HL-60 (cell line): ENCODE results near the gene ACOT4.
"Not testable (repeated sequence)": the region's sequence is repeated elsewhere in the genome, so short reads cannot be mapped to it uniquely, and the experiment has no call there.

ENCODE experiments used
- DNase-seq, 2 experiments: peaks; one replicate each; pipeline ENCODE4 v3.0.0-alpha.2; 2010 to 2020; ENCODE audit warnings: low read depth in 1 of 2, low spot score in 1 of 2
- H3K27ac ChIP-seq: fragments of 250-450 bp; sonication (Bioruptor Pico); replicated peaks from 2 replicates; pipeline ENCODE4 v1.5.1; 2020; ENCODE audit warnings: mild to moderate bottlenecking, moderate library complexity
- H3K27me3 ChIP-seq: fragments of 250-450 bp; sonication (Bioruptor Pico); 2 replicates; pipeline ENCODE4 v1.5.1; 2021; ENCODE audit warnings: mild to moderate bottlenecking, moderate library complexity; ENCODE audit not compliant: insufficient read depth, poor library complexity, severe bottlenecking
- H3K4me3 ChIP-seq: replicated peaks from 2 replicates; pipeline ENCODE4 v1.5.1; 2011; ENCODE audit warnings: mild to moderate bottlenecking, control low read depth, low read length; ENCODE audit not compliant: insufficient read depth
- CTCF ChIP-seq: IDR thresholded peaks from one replicate; pipeline ENCODE4 v1.5.1; 2011; ENCODE audit warnings: low read length, control low read depth, inconsistent platforms; ENCODE audit not compliant: insufficient read depth
- GABPA ChIP-seq: IDR thresholded peaks from 2 replicates; pipeline ENCODE4 v1.6.1; 2012; ENCODE audit warnings: low read depth
- POLR2AphosphoS5 ChIP-seq: IDR thresholded peaks from 2 replicates; pipeline ENCODE4 v1.6.1; 2012; ENCODE audit warnings: low read depth
- REST ChIP-seq: IDR thresholded peaks from 2 replicates; pipeline ENCODE4 v1.6.1; 2012; ENCODE audit warnings: low read depth; ENCODE audit not compliant: insufficient replicate concordance
- SPI1 ChIP-seq: IDR thresholded peaks from 2 replicates; pipeline ENCODE4 v1.6.1; 2012; ENCODE audit warnings: low read depth, mild to moderate bottlenecking, borderline replicate concordance
- long read RNA-seq: library from polyadenylated mRNA; unstranded; transcript quantifications from one replicate; pipeline ENCODE4 v2.0.0, GENCODE V29; 2020

The ACOT4 gene
- long read RNA-seq = 0 reads

- H3K4me3 ChIP-seq = peak within 1 kb of the TSS; percentile 45
- no peaks in the 10 kb centered on the region for H3K27me3 ChIP-seq
- no peak for DNase-seq
- no peak within 1 kb of the TSS for H3K27ac ChIP-seq
- TF ChIP-seq REST = no peak
- TF ChIP-seq POLR2AphosphoS5 = no peak
- no peak for TF ChIP-seq SPI1
- TF ChIP-seq GABPA = no peak
- TF ChIP-seq CTCF = no peak
Observed at GRCh38 chr14:73591690-73592449, at the start of gene ACOT4. TSS of gene ACOT4 (plus strand) at chr14:73591873. CDS start at chr14:73591960, 87 bp downstream.

GRCh38 chr14:73542961-73543360 lies 48.7 kb upstream of the ACOT4 start:
- H3K4me3 ChIP-seq, DNase-seq, H3K27me3 ChIP-seq, H3K27ac ChIP-seq: not testable (repeated sequence)

- not testable (repeated sequence) for H3K4me3 ChIP-seq, H3K27ac ChIP-seq, H3K27me3 ChIP-seq, DNase-seq
Observed at GRCh38 chr14:73545353-73545752, 46.3 kb upstream of the ACOT4 start.

- DNase-seq = not testable (repeated sequence)
Observed at GRCh38 chr14:73549097-73549496, 42.6 kb upstream of the ACOT4 start.

GRCh38 chr14:73549889-73550524 lies 41.7 kb upstream of the ACOT4 start:
- H3K4me3 ChIP-seq, H3K27me3 ChIP-seq, DNase-seq, H3K27ac ChIP-seq: not testable (repeated sequence)

More at GRCh38 chr14:73549097-73549496, 42.6 kb upstream of the ACOT4 start:
- H3K4me3 ChIP-seq, H3K27ac ChIP-seq, H3K27me3 ChIP-seq: not testable (repeated sequence)

- Histone ChIP-seq H3K27me3 (no peaks in the 10 kb centered on the region), H3K27ac (no peak overlapping the region), H3K4me3 (no peak overlapping the region)
- TF ChIP-seq SPI1 = no peak
- TF ChIP-seq REST = no peak
- no peak for TF ChIP-seq GABPA
- no peak for TF ChIP-seq POLR2AphosphoS5
- TF ChIP-seq CTCF = no peak
- DNase-seq = no peak
Observed at GRCh38 chr14:73553845-73554244, 37.8 kb upstream of the ACOT4 start.

GRCh38 chr14:73557201-73557600 lies 34.5 kb upstream of the ACOT4 start:
- DNase-seq, H3K27ac ChIP-seq, H3K4me3 ChIP-seq, H3K27me3 ChIP-seq: not testable (repeated sequence)

GRCh38 chr14:73558238-73558637 lies 33.4 kb upstream of the ACOT4 start:
- H3K4me3 ChIP-seq, H3K27ac ChIP-seq, DNase-seq, H3K27me3 ChIP-seq: not testable (repeated sequence)
